Posterior vena cava (tissue), 2 donors: ENCODE measurements around the gene THEMIS2. TPM values are rescaled to one million over a fixed set of nuclear protein-coding genes. Genes with fewer than 3 reads are reported as not detected.

Source experiments
- DNase-seq: peaks from one replicate; pipeline ENCODE4 v3.0.0-alpha.2; 2020; ENCODE audit warnings: low spot score
- intact Hi-C, 2 donors: fragments of 100-400 bp; cut with DNase I; formaldehyde crosslinking; loops; one replicate each; pipeline versions ENCODE4 v1.14.1 to v1.14.2; 2022 to 2023
- total RNA-seq, 2 donors: library from RNA; stranded (reverse); fragmentation: NEBNext Ultra II Directional; extraction: Animal tissue kit (Norgen Biotek cat#: 25700); gene quantifications; one replicate each; pipeline ENCODE4 v1.2.1, GENCODE V29; 2021
- donor health status: DM: yes; HTN: yes; CAD: no.
- donor health status: DM: yes; HTN: yes; CAD: no.

The THEMIS2 gene
- total RNA-seq, 2 donors from 2014 or later, result 21.0 to 34.7 TPM

GRCh38 chr1:27883536-27883935 is 11.2 kb downstream of the THEMIS2 start:
- no peak for DNase-seq
- intact Hi-C loops, result no loop called here

- DNase-seq, result no peak
Measured at GRCh38 chr1:27884006-27884954, 11.9 kb downstream of the THEMIS2 start.

GRCh38 chr1:27885114-27885528 is 12.8 kb downstream of the THEMIS2 start:
- DNase-seq, result no peak

More at GRCh38 chr1:27884006-27884954, 11.9 kb downstream of the THEMIS2 start:
- intact Hi-C loops, result loop anchor here in 1 of 2 donors (1.0 kb wide), 1 partner anchor 15 kb away; no protein-coding TSS in a partner anchor

GRCh38 chr1:27885621-27886352 is 13.4 kb downstream of the THEMIS2 start:
- intact Hi-C loops, result no loop called here

More at GRCh38 chr1:27885114-27885528, 12.8 kb downstream of the THEMIS2 start:
- intact Hi-C loops, result no loop called here

GRCh38 chr1:27886353-27886679 is 14.0 kb downstream of the THEMIS2 start:
- intact Hi-C loops, result no loop called here
- DNase-seq, result no peak

More at GRCh38 chr1:27885621-27886352, 13.4 kb downstream of the THEMIS2 start:
- DNase-seq, result peak; percentile 55

- DNase-seq, result no peak
- intact Hi-C loops, result no loop called here
Measured at GRCh38 chr1:27886744-27887143, 14.4 kb downstream of the THEMIS2 start.

GRCh38 chr1:27887215-27888021 is 15.1 kb downstream of the THEMIS2 start:
- intact Hi-C loops, result no loop called here
- DNase-seq, result no peak

GRCh38 chr1:27889506-27889905 is 17.2 kb downstream of the THEMIS2 start:
- no peak for DNase-seq
- intact Hi-C loops, result no loop called here

GRCh38 chr1:27891196-27891889 is 19.0 kb downstream of the THEMIS2 start:
- DNase-seq, result no peak

GRCh38 chr1:27894521-27894920 is 22.2 kb downstream of the THEMIS2 start:
- DNase-seq, result no peak
- intact Hi-C loops, result no loop called here

More at GRCh38 chr1:27891196-27891889, 19.0 kb downstream of the THEMIS2 start:
- intact Hi-C loops, result no loop called here

GRCh38 chr1:27906759-27907158 is 34.4 kb downstream of the THEMIS2 start:
- intact Hi-C loops, result loop anchor here in 1 of 2 donors (5.0 kb wide), 1 partner anchor 536 kb away; no protein-coding TSS in a partner anchor
- no peak for DNase-seq

- intact Hi-C loops, result no loop called here
- DNase-seq, result no peak
Measured at GRCh38 chr1:27912429-27912828, 40.1 kb downstream of the THEMIS2 start.

- intact Hi-C loops, result no loop called here
- DNase-seq, result no peak
Measured at GRCh38 chr1:27915082-27915575, 42.8 kb downstream of the THEMIS2 start.

- intact Hi-C loops, result loop anchor here in 1 of 2 donors (5.0 kb wide), 1 partner anchor 280 kb away; no protein-coding TSS in a partner anchor
- no peak for DNase-seq
Measured at GRCh38 chr1:27922272-27922671, 49.9 kb downstream of the THEMIS2 start.

GRCh38 chr1:27928216-27928954 is 56.0 kb downstream of the THEMIS2 start:
- intact Hi-C loops, result no loop called here
- no peak for DNase-seq

GRCh38 chr1:27931184-27931583 is 58.8 kb downstream of the THEMIS2 start:
- DNase-seq, result no peak
- intact Hi-C loops, result no loop called here

- intact Hi-C loops, result no loop called here
- no peak for DNase-seq
Measured at GRCh38 chr1:27931759-27932158, 59.4 kb downstream of the THEMIS2 start.
